Stimulated activated CD8-positive, alpha-beta memory T cell treated with anti-CD3 and anti-CD28 coated beads, Interleukin-12 subunit alpha, Interleukin-12 subunit beta, amount 100 ng/mL, for 1 hour (primary cell): ENCODE results near the gene ETV6.

Experiments used
- DNase-seq: peaks from one replicate; pipeline ENCODE4 v3.0.0-alpha.2; 2020; ENCODE audit warnings: low read depth

ETV6 gene

GRCh38 chr12:11718105-11718504 lies 68.6 kb downstream of the ETV6 start:
- no peak for DNase-seq

DNA sequence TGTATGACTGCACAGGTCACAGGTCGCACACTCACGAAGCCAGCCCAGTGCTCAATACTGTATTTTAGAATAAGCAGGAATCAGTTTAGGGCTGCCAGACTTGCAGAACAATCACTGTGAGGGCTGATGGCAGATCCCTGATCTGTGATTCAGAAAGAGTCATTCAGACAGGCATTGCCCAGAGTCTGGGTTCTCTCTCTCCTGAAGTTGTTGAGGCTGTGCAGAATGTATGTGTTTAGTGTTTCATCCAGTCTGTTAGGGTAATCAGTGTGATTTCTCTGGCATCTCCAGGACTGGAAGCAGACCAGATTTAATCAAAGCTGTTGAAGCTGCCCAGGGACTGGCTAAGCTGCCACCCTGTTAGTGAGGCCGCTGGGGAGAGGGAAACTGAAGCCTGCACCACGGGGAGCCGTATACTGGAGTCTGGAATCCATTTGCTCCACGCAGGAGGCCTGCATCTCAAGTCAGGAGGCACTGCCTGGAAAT lies 69.3 kb downstream of the ETV6 start:
- DNase-seq = no peak

- no peak for DNase-seq
Measured at GRCh38 chr12:11719678-11720099, 70.2 kb downstream of the ETV6 start.

DNA sequence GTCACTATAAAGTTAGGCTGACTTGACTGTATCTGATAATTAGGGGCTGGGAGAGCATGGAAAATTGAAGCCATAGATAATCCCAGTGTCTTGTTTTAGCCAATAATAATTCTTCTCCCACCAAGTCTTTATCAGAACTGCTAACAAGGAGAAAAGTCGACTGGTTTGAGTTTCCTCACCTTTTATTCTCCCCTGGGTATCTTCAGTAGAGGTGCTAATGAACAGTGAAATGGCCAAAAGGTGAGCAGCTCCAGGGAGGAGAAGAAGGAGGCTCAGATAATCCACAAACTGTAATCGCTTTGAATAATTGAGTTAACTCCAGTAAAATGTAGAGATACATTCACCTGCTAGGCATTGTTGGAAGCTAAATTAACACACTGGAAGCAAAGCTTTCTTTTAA lies 72.6 kb downstream of the ETV6 start:
- DNase-seq = no peak

- DNase-seq = no peak
Measured at GRCh38 chr12:11722578-11723138, 73.2 kb downstream of the ETV6 start.

DNA sequence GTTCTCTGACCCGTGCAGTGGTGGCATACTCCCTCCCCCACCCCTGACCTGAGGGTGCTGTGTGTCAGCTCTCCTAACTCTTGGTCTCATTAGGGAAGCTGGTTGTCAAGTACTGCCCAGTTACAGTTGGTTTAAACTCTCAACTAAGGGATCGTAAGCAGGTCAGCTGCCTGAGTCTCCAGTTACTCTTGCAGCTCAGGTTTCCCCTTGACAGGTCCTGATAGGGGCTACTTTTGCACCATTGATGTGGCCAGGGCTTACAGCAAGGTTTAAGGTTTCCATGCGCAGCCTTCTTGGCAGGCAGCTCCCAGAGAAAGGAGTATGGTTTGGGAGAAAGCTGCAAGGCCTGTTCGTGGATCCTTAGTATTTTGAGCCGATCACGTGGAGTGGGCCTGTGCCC lies 74.5 kb downstream of the ETV6 start:
- no peak for DNase-seq

- no peak for DNase-seq
Measured at GRCh38 chr12:11724888-11725311, 75.4 kb downstream of the ETV6 start.

DNA sequence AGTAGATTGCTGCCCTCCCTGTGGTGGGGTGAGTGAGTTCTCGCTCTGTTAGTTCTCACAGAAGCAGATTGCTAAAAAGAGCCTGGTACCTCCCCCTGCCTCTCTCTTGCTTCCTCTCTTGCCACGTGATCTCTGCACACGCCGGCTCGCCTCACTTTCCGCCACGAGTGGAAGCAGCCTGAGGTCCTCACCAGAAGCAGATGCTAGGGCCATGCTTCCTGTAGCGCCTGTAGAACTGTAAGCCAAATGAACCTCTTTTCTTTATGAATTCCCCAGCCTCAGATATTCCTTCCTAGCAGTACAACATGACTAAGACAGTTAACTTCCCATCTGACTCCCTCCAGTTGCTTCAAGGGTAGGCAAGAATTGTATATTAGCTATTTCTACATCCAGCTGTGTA lies 76.2 kb downstream of the ETV6 start:
- DNase-seq = no peak

- DNase-seq = no peak
Measured at GRCh38 chr12:11726659-11727058, 77.2 kb downstream of the ETV6 start.

GRCh38 chr12:11727133-11727664 lies 77.7 kb downstream of the ETV6 start:
- no peak for DNase-seq

- DNase-seq = no peak
Measured at GRCh38 chr12:11728154-11728755, 78.8 kb downstream of the ETV6 start.

- DNase-seq = no peak
Measured at GRCh38 chr12:11729008-11729407, 79.5 kb downstream of the ETV6 start.

GRCh38 chr12:11729439-11730150 lies 80.1 kb downstream of the ETV6 start:
- DNase-seq = no peak

DNA sequence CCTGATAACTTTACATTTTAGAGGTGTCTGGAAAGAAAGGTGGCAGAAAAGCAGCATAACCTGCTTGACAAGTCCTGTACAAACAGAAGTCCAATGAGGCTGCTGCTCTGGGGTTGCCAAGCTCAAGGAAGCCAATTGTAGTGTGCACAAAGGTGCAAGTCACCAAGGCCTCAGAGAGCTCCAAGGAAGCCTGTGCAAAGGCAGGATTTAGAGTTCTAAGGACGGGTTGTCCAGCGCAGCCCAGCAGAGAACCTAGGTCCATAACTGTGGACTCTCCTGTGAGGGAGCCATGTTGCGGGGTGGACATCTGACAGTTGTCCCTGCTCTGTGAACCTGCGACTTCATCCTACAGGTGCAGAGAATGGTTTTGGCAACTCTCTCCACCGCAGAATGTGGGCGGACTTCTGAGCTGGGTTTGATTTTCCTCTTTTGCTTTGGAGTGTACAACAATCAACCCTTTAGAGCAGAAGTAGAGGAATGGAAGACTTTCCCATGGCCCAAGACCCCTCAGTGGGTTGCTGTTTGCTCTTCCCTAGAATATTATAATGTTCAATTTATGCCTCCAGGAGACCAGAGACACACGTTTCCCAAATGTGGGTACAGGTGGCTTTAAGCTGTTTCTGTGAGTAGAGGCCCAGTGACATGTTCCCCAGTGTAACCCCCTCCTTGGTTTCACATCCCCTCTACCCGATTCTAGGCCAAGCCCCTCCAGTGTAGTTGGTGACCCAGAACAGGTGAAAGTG lies 81.0 kb downstream of the ETV6 start:
- DNase-seq = no peak

DNA sequence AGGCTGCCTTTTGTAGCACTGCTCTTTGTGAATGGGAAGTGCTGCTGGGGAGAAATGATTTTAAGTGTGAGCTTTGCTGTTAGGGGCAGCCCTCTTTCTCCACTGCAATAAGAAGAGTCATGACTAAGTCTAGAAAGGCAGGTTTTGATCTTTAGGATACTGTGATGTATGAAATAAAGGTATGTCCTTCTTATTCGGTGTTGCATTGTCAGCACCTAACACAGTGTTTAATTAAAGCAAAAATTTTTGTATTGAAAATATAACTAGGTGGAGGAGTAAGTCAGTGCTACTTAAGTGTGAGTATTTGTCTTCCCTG lies 81.5 kb downstream of the ETV6 start:
- no peak for DNase-seq

- no peak for DNase-seq
Measured at GRCh38 chr12:11731455-11731854, 82.0 kb downstream of the ETV6 start.

DNA sequence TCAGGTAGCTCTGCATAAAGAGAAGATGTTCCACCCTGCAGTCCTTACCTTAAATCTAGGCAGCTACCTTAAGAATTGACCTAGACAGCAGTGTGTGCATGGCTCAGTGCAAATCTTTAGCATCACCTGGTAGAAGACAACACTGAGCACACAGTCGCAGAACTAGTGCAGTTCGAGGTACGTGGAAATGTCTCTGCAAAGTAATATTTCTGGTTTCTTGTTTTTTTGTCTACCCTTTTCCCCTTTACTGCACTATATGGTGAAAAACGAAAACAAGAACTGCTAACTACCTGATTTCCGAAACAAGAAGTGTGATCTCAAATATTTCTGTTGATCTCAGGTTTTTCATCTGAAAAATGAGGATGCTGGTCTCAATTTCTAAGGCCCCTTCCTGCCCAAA lies 82.5 kb downstream of the ETV6 start:
- DNase-seq = no peak

- no peak for DNase-seq
Measured at GRCh38 chr12:11732715-11733114, 83.2 kb downstream of the ETV6 start.

- DNase-seq = no peak
Measured at GRCh38 chr12:11734580-11735180, 85.2 kb downstream of the ETV6 start.

GRCh38 chr12:11738450-11738849 lies 89.0 kb downstream of the ETV6 start:
- DNase-seq = no peak

DNA sequence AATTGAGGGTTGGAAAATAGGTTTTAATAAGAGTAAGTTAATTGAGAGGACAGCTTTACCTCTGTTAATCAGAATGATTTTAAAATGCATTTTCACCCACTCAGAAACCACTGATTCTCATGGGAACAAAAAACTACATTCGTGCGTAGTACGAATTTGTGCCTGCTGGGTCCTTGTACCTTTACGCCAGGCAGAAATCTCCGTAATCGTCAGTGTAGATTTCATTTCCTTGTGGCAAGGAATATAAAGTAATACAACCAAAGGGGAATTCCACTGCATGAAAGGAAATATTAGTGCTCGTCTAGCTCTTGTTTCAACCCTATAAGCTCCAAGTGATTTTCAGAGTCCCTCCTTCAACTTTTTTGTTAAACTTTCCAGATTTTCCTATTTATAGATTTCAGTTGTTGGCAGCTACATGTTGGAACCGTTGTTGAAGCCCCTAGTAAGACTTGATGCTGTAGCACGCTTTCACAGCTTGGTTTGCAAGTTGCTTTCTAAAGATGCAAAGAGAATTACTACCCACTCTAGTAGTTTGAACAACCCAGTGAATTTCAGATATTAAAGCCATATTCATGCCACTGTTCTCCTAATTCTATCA lies 90.6 kb downstream of the ETV6 start:
- no peak for DNase-seq
